ENCODE measurements around the gene TFAP2D.

TFAP2D gene

DNA sequence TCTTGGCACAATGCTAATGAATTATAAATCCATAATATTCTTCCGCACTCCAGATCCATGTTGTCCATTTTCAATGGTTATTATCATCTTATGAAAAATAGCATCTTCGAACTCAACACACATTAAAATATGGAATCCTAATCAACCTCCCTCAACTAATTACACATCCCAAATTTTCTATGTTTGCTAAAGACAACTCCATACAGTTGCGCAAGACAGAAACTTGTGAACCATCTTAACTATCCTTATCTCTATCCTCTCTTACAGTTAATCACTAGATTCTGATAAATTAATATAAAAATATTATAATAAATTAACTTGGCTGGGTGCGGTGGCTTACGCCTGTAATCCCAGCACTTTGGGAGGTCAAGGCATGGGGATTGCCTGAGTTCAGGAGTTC, 67.1 kb downstream of the TFAP2D start:
- Histone ChIP-seq H3K9me3 (ENCODE audit: insufficient read depth, low read length, severe bottlenecking) (no peaks in the 10 kb centered on the region), H3K79me2 (ENCODE audit: insufficient read depth, low read length) (no peaks in the 10 kb centered on the region), H3K27ac (ENCODE audit: low read length) (no peak overlapping the region), H3K4me3 (ENCODE audit: low read depth in 1 of 2, low read length in 2 of 2) (no peak overlapping the region), H3K4me1 (ENCODE audit: insufficient read depth, low read length) (no peaks in the 10 kb centered on the region), H4K20me1 (ENCODE audit: insufficient read depth, low read length) (no peaks in the 10 kb centered on the region), H2AFZ (ENCODE audit: low read depth, low read length) (no peak overlapping the region), H3K36me3 (ENCODE audit: insufficient read depth, low read length) (no peaks in the 10 kb centered on the region), H3K27me3 (ENCODE audit: insufficient read depth, low read length, poor library complexity) (no peaks in the 10 kb centered on the region), H3K4me2 (ENCODE audit: insufficient read depth, low read length) (no peak overlapping the region), H3K9ac (ENCODE audit: low read depth, low read length) (no peak overlapping the region)
- TF ChIP-seq EZH2 (IDR thresholded peaks at IDR 0.05; ENCODE audit: borderline replicate concordance, low read depth, low read length, severe bottlenecking), result no peak
- TF ChIP-seq, protein P1, sequence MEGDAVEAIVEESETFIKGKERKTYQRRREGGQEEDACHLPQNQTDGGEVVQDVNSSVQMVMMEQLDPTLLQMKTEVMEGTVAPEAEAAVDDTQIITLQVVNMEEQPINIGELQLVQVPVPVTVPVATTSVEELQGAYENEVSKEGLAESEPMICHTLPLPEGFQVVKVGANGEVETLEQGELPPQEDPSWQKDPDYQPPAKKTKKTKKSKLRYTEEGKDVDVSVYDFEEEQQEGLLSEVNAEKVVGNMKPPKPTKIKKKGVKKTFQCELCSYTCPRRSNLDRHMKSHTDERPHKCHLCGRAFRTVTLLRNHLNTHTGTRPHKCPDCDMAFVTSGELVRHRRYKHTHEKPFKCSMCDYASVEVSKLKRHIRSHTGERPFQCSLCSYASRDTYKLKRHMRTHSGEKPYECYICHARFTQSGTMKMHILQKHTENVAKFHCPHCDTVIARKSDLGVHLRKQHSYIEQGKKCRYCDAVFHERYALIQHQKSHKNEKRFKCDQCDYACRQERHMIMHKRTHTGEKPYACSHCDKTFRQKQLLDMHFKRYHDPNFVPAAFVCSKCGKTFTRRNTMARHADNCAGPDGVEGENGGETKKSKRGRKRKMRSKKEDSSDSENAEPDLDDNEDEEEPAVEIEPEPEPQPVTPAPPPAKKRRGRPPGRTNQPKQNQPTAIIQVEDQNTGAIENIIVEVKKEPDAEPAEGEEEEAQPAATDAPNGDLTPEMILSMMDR (IDR thresholded peaks at IDR 0.05; ENCODE audit: borderline replicate concordance, extremely low read depth, low read length, poor library complexity, severe bottlenecking), result no peak
- ATAC-seq (ENCODE audit: insufficient read depth, low read depth) (no peak), DNase-seq (no peak)

DNA sequence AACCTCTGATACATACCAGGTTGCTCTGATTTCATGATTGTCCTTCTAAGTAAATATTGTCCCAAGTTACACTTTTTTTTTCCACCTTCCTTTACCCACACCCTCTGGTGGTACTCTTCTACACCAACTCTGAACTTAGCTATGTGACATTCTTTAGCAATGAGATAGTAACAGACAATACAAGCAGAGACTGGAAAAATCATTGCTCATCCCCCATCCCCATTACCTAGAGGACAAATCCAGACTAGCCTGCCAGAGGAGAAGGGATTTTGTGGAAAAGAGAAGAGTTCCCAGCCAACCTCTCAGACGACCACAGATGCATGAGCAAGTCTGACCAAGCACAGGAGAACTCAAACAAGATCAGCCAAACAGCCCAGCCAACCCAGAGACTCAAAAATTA, 72.6 kb downstream of the TFAP2D start:
- Histone ChIP-seq H3K4me3 (ENCODE audit: low read depth in 1 of 2, low read length in 2 of 2) (no peak overlapping the region), H2AFZ (ENCODE audit: low read depth, low read length) (no peak overlapping the region), H3K9me3 (ENCODE audit: insufficient read depth, low read length, severe bottlenecking) (no peaks in the 10 kb centered on the region), H3K27ac (ENCODE audit: low read length) (no peak overlapping the region), H3K4me2 (ENCODE audit: insufficient read depth, low read length) (no peak overlapping the region), H3K79me2 (ENCODE audit: insufficient read depth, low read length) (no peaks in the 10 kb centered on the region), H4K20me1 (ENCODE audit: insufficient read depth, low read length) (no peaks in the 10 kb centered on the region), H3K9ac (ENCODE audit: low read depth, low read length) (no peak overlapping the region), H3K27me3 (ENCODE audit: insufficient read depth, low read length, poor library complexity) (peaks cover 4% of the 10 kb centered on the region), H3K36me3 (ENCODE audit: insufficient read depth, low read length) (no peaks in the 10 kb centered on the region), H3K4me1 (ENCODE audit: insufficient read depth, low read length) (no peaks in the 10 kb centered on the region)
- DNase-seq, result no peak
- ATAC-seq (ENCODE audit: insufficient read depth, low read depth), result no peak
- TF ChIP-seq, protein P1 (IDR thresholded peaks at IDR 0.05; ENCODE audit: borderline replicate concordance, extremely low read depth, low read length, poor library complexity, severe bottlenecking), result no peak
- no peak for TF ChIP-seq EZH2 (IDR thresholded peaks at IDR 0.05; ENCODE audit: borderline replicate concordance, low read depth, low read length, severe bottlenecking)

DNA sequence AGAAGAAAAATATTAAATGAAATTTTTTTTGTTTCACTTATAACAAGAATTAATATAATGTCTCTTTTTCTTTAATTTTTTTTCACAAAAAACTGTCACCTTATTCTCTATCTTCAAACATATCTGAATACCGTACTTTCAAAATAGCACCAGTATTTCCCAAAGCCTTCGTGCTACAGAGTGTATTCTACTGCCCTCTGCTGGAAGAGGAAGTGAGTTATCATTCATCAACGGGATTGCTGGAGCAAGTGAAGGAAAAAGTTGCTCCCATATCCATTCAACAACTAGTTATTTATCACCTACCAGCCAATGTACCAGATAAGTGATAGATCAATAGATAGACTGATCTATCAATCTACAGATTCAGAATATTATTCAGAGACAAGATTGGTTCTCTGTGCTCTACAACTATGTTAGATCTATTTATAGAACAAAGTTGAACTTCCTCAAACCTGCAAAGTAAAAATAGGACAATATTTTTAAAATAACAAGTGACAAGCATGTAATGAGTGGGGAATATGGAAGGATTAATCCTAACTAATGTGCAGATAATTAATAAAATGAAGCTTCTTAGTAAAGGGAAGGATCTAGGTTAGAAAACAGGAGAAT, 78.7 kb downstream of the TFAP2D start:
- DNase-seq (peak; percentile 19), ATAC-seq (ENCODE audit: insufficient read depth, low read depth) (peak; percentile 64; the same call in 1 of the 3 replicates)
- H3K4me2 ChIP-seq (ENCODE audit: insufficient read depth, low read length), result no peak overlapping the region
- H4K20me1 ChIP-seq (ENCODE audit: insufficient read depth, low read length), result no peaks in the 10 kb centered on the region
- H3K79me2 ChIP-seq (ENCODE audit: insufficient read depth, low read length), result no peaks in the 10 kb centered on the region
- H3K27me3 ChIP-seq (ENCODE audit: insufficient read depth, low read length, poor library complexity), result peaks cover 4% of the 10 kb centered on the region
- no peak overlapping the region for H3K27ac ChIP-seq (ENCODE audit: low read length)
- no peak overlapping the region for H2AFZ ChIP-seq (ENCODE audit: low read depth, low read length)
- no peak overlapping the region for H3K4me3 ChIP-seq (ENCODE audit: low read depth in 1 of 2, low read length in 2 of 2)
- TF ChIP-seq, protein P1 (IDR thresholded peaks at IDR 0.05; ENCODE audit: borderline replicate concordance, extremely low read depth, low read length, poor library complexity, severe bottlenecking), result peak; percentile 81
- TF ChIP-seq EZH2 (IDR thresholded peaks at IDR 0.05; ENCODE audit: borderline replicate concordance, low read depth, low read length, severe bottlenecking), result no peak
- H3K4me1 ChIP-seq (ENCODE audit: insufficient read depth, low read length), result no peaks in the 10 kb centered on the region
- no peak overlapping the region for H3K9ac ChIP-seq (ENCODE audit: low read depth, low read length)
- H3K36me3 ChIP-seq (ENCODE audit: insufficient read depth, low read length), result no peaks in the 10 kb centered on the region
- no peaks in the 10 kb centered on the region for H3K9me3 ChIP-seq (ENCODE audit: insufficient read depth, low read length, severe bottlenecking)

Measured in DND-41 (cell line).